Central memory CD4-positive, alpha-beta T cell (primary cell): ENCODE measurements around the gene GABRB1.

ENCODE experiments used
- DNase-seq: peaks from one replicate; pipeline ENCODE4 v3.0.0; 2022

The GABRB1 gene

DNA sequence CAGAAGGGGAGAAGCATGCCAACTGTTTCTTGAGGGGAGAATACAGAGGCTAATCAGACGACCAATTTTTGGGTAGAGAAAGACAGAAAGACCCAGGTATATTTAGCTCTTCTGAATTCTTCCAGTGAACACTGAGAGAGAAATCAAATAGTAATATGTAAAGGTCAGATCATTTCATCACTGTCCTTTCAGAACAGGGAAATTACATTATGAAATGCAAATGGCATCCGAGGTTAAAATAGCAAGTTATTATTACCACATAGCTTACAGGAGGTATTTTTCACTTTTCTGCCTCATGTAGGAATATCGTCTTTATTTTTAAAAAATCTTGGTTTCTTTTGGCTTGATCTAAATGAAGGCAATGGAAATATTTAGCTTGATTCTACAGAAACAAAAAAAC, 18.0 kb downstream of the GABRB1 start:
- DNase-seq = no peak

DNA sequence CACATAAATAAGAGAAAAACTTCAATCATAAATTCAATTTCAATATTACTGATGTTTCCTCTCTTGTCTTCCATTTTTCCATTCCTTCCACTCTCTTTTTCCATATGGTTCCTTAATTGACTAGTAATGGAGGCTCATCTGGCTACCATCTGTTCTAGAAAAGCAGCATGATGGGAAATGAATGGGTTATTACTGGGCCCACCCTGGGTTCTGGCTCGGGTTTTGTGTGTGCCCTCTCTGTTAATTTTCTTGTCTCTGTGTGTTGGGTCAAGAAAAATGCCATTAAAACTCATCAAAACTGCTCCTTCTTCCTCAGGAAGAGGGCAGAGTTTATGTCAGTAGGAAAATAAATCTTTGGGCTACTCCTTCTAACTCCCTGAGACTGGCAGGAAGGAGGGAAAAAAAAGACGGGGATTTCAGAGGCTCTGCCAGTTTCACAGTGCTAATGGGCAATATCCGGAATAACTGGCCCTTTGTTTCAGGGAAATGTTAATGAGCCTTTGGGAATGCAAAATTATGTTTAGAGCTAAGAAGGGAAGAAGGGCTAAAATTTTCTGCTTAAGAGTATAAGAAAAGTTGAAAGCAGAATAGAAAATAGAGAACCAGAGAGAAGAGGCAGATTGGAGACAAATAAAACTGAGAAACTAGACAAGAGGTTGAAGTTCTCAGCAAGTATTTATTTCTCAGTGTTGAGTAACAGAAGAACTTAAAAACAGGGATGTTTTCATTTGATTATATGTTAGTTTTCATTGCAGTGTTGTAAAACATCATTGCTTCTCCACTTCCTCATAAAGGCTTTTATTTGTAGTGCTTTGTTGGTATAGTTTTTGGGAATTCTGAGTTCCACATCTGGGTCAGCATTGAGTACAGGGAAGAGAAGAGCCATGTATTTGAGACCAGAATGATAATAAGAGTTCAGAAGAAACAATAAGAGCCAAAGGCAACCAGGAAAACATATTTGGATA, 19.7 kb downstream of the GABRB1 start:
- no peak for DNase-seq

DNA sequence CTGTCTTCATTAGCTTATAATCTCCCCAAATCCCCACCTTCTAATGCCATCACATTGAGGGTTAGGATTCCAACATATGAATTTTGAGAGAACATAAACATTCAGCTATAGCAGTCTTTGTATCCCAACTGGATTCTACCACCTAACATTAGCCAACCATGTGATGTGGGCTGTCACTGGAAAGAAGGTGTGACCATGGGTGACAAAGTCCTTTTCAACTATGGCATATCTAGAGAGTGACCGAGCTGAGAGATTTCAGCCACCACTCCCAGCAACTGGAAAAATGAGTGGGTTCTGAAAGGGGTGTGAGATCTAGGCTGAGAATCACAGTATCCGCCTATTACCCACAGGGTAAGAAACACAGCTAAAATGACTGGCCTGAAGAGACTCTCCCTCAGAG, 22.1 kb downstream of the GABRB1 start:
- no peak for DNase-seq

DNA sequence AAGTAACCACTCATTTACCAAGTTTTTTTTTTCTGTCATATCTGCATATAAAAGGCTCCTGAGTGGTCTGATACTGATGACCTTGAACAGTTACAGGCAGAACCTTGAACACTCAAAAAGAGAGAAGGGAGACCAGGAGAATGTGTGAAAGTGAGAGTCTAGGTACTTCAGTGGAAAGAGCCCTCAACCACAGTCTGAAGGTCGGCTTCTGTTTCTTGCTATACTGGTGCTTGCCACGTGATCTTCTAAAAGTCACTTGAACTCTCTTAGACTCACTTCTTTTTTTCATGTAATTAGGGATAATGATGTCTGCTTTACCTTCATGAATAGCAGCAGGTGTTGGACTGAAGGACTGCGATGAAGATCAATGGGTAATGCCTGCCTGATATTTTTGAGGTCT, 22.8 kb downstream of the GABRB1 start:
- DNase-seq = no peak

DNA sequence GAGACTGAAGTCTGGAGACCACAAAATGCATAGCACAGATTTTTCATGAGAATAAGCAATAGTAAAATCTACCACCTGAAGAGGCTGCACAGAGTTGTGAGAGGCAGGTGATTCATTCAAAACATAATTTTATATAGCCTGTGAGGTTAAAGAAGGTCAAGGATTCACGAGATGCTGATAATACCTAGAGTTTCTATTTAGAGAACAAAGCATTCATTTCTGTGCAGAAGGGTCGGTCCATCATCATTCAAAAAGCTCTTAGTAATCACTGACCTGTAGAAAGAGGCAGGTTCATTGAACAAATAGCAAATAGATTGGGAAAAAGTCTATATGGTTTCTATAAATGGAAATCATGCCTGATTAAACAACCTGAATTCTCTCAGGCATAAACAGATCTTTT, 26.6 kb downstream of the GABRB1 start:
- DNase-seq = no peak

DNA sequence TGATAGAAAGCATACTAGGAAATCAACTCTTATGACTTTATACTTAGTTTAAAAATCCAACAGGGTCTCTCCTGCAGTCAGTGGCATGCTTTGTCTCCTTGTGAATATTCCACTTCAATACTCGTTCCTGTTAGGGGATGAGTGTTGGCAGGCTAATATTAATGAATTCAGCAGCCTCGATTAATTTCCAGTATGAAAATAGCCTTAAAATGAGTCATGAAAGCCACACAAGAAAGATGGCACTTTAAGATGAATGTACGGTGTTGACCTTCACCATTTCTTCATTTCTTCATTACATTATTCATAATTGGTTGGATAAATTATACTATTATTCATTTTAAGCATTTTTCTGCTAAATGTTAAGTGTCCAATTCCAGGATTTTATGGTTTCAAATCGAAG, 29.2 kb downstream of the GABRB1 start:
- no peak for DNase-seq

DNA sequence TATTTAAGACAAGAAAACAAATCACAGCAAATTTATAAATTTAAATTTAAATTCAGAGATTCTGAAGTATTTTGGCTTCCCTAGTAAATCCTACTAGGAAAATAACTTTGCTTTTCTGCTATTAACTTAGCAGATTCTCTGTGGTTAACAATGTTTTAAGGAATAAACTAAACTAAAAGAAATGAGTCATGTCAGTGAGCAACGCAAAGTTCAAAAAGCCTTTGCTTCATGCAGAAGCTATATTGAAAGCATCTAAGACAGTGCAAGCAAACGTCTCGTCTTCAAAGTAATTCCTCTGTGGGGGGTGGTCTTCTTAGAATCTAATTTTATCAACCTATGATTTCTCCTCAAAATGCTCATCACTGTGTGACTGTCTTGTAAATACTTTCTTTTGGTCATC, 30.1 kb downstream of the GABRB1 start:
- DNase-seq = no peak

DNA sequence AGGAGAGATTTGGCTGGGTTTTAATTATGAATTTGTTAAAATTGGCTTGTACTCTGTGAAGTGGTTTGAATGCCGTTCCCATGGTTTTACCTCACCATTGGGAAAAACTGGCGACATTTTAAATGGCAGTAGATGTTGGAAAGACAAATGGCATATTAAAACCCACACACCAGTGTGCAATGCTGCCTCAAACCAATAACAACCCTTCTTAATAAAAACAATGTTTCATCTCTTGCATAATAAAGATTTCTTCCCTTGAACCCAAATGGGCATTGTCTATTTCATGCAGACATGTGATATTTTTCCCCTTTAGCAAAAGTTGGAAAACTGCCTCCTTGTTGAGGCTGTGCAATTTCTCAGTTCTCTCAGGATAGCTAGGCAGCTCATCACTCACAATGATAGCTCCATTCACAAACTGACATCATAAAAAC, 33.7 kb downstream of the GABRB1 start:
- DNase-seq = no peak

DNA sequence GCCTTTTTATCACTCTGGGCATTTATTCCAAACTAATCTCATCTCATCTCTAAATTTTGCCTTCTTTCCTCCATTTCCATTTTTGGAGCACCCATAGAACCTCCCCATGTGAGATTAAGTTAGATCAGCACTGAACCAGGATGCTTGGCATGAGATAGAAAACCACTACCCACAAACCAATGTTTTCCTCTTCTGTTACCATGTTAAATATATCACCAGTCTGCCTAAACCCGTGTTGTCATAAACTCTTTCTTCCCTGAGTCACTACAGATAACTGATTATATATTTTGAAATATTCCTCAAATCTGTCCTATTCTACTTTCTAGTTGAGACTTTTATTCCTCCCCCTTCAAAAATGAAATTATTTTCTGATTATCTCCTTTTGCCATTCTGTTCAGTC, 37.6 kb downstream of the GABRB1 start:
- no peak for DNase-seq

DNA sequence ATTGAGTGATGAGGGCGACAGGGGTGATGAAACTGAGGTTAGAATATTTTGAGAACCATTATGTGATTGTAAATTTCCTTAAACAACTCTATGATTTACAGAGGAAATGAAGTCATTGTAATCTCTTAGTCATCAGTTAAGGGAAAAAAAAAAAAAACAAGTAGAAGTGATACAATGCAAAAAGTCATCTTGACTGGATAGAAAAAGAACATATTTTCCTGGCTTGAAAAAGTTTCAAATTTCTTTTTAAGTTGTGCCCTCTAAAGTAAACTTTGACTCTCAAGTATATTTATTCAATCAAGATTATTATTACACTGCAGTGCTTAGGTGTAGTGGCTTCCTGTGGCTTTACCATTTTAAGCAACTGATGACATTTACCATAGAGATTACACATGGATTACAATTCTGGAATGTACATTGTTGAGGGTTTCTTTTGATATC, 40.6 kb downstream of the GABRB1 start:
- no peak for DNase-seq

DNA sequence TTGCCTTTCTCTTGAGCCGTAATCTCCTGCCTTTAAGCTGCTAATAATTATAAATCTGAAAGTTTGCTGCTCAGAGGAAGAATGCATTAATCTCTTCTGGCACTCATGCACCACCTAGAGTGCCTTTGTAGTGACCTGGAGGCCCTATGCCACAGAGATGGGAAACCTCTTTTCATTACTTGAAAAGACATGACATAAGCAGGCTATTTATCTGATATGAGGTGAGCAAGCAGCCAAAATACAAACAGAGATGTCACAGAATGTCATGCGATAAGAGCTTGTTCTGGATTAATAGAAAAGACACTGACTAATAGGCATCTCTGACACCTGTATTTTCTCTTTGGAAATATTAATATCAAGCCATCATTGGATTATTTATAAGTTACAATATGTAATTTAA, 42.3 kb downstream of the GABRB1 start:
- DNase-seq = no peak

DNA sequence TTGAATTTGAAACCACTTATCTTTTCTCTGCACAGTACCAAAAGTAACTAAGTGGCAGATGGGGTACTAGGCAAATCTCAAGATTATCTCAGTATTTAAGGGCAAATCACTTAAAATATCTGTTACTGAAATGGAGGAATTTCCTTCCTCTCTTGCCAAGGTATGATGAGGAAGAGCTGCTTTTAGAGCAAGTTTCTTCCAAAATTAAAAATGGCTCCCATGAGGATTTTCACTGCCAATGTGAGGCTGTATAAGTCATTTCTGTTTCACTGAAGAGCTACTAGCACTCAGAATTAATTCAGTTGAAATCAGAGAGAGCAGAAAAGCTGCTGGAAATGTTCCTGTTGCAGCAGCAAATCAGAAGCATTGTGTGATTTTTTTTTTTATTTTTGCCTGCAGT, 43.4 kb downstream of the GABRB1 start:
- DNase-seq = no peak

DNA sequence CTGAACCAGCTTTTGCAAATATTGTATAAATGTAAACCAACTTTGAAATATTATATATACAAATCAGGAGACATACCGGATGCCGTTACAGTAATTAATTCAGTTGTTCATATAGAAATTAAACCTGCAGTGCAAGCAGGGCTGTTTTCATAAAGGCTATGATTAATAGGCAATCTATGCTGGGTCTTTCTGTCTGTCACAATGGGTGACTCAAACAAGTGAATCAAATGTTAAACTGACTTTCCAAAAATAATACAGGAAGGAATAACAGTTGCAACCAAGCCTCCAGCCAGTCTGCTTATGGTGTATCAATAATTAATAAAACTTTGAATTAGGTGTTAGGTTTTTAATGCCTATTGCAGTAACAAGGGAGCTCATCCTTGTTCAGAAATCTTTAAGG, 43.9 kb downstream of the GABRB1 start:
- DNase-seq = no peak

DNA sequence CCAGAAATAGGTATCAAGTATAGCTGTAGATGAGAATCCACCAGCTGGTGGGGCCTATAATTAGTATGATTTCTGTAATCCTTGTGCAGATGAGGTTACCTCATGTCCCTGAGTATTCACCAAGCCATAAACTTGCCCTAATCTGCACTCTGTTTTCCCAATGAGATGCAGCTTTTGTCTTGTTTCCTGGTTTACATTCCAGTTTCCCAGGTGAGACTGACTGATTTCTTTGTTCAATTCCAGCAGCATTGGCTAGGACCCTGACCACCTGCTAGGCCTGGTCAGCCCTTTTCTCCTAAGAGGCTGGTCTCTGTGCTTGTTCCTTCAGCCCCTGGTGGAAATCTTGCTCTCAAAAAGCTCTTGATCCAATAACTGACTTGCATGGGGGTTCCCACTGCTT, 44.6 kb downstream of the GABRB1 start:
- DNase-seq = no peak

DNA sequence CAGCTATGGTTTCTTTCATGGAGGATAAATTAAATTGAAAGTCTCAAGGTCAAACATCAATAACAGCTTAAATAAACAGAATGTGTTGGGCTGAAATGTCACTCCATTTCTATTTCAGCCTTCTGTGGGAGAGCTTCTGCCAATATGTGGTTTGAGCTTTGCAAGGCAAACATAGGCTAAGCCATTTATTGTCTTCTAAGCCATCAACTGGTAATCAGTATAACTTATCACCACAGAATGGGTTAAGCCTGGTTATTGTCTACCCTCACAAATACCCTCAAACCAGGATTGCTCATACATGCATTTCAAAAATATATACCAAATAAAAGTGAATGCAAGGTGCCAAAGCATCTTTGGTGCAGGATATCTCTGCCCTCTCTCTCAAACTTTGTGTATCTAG, 52.7 kb downstream of the GABRB1 start:
- no peak for DNase-seq

DNA sequence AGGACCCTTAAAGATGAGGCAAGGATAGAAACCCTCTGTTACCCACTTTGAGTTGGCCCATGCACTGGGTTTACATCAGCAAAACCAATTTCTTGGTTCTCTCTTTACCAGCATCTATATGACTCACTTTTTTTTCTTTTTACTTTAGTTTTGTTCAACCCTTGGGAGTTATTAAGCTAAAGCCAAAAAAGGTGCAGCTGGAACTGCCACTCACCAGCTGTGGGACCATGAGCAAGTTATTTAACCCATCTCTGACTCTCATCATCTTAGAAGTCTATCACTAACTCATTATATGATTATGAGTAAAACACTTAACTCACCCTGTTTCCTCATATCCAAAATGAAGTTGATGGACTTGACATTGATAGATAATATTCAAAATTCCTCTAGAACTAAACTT, 53.4 kb downstream of the GABRB1 start:
- DNase-seq = no peak

DNA sequence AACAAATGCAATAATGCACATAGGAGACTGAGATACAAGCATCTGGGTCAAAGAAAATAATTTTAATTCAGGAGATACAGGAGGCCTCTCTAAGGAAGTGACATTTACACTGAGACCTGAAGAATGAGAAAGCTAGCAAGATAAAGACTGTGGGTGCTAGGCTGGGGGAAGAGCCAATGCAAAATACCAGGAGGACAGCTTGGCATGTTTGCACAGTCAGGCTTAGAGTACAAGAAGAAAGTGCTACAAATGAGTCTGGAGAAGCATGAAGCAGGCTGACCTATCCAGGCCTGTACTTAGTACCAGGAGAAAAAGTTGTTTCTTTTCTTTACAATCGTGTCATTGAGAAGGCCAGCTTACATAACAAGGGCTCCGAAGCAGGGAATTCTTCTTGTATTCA, 56.9 kb downstream of the GABRB1 start:
- no peak for DNase-seq

DNA sequence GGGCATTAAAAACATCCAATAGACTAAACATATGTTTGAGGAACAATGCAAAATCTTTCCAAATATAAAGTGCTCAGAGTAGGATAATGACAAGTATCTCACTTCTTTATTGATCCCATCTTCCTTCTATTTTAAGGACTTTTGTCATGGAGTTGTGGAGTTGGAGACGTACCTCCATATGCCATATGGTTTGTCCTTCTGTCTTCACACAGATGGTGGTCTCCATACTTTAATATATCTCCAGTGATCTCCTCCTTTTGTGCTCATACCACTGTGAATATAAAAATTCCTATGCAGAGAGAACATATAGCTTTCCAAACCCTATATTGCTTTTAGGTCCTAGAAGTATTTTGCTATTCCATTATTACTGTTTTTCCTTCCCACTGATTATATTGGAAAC, 64.5 kb downstream of the GABRB1 start:
- DNase-seq = no peak

DNA sequence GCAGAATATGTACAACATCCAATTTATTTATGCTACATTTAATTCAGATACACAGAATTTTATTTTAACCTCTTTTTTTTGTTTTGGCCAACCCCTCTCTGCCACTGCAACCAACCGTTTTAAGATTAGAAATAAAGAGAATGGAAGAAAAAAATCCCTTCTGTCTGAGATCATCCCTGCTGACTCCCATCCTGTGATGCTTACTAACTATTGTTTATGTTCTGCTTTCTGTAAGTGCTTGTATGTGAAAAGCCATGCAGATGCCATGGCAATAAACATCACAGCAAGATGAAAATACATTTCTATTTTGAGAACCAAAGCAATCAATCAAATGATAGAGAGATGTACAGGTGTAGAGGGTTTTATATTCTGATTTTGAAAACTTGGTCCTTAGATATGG, 70.1 kb downstream of the GABRB1 start:
- DNase-seq = no peak

DNA sequence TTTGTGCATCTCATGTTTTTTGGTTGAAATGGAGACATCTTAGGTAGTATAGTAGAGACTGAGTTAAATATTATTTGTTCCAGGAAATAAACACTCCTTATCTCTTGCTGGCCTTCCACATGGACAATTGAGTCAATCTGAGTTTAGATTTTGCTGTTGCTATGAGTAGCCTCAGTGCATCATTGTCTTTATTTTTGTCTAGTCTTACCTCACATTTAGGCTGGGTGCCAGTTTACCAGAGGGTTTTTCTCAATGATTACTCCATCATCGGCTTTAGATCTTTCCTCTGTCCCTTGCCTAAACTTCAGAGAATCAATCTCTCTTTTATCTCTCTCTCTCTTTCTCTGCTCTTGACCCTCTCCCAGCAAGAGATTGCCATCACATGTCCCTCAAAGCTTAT, 73.6 kb downstream of the GABRB1 start:
- no peak for DNase-seq

DNA sequence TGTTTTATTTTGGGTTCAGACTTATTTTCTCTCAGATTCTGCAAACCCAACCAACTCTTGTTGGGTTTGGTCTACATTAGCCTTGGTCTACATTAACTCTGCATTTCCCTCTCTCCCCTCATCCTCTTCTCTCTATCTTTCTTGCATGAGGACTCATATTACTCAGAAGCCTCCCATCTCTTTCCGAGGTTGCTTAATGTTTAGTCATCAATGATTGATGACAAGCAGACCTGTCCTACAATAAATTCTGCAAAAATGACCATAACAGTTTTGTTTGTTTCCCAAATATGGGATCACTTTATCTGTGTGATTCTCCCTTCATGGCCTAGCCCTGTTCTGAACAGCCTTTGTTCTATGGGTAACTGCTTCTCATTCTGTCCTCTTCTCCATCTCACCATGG, 75.2 kb downstream of the GABRB1 start:
- no peak for DNase-seq

DNA sequence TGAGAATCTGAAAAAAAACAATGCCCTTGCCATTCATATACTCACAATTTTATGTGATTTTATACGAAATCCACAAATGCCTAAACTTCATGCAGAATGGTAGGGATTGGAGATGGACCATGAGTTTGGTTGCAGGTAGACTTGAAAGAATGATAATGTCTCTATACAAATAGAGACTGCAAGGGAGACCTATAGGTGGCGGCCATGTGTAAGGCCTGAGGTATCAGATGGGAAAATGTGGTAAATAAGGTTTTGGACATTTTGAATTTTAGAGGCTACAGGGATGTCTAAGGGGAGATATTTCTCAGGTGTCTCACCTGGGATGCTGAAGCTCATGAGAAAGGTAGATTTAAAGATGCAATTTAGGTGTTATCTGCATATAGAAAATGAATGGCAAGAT, 78.0 kb downstream of the GABRB1 start:
- DNase-seq = no peak

DNA sequence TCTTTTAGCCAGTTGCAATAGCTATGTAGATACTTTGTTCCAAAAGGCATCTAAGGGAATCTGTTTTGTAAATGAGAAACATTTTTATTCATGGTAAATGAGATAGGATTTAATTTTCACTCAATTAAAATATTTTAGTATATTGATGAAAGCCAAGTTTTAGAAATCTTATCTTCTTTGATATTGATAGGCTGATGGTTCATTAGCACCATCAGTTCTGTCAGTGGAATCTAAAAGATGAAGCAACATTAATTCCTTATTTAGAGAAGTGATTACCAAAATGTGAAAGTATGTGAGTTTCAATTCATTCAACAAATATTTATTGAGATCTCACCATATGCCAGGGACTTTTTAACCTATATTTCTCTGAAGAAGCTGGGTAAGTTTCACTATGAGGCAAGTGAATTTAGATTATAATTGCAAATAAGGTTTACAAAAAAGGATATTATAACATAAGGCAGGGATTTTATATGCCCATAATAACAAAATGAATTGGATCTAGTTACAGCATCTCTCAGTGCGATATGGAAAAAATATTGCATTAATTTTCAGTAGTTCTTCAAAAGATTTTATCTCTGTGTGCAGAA, 79.3 kb downstream of the GABRB1 start:
- DNase-seq = no peak

DNA sequence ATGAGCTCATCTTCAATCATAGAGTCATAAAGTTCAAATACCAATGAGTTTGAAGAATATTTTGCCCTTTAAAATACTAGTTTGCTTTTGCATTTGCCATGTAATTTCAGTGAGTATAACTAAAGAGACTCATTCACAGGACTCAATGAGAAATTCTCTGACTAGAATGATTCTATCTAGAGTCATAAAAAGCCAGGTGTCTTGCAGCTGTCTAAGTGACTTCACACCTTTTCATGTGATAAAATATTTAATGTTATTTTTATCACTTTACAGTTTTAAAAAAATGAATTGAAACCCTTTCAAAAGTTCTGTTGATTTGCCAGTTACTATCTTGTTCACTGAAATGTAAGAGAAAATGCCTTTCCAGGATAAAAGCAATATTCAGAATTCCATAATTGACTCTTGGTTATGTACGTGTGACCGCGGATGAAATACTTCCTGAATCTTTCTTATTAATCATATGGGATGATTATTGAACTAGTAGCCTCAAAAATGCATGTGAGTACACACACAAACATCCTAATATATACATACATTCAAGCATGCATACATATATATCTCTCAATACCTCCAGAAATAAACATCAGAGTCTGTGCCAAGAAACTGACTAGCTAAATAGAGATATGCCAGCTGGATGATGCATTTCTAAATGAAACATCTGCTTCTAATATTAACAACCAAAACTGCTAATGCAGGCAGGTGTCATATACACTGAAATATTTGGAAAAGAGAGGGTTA, 87.0 kb downstream of the GABRB1 start:
- DNase-seq = no peak
